ENCODE results near the gene MMP24. TPM values are rescaled to one million over a fixed set of nuclear protein-coding genes. Genes with fewer than 3 reads are reported as not detected.
A peak's percentile ranks its signal among the peaks of the same experiment; 100 is the strongest.

The MMP24 gene
- total and polyA plus RNA-seq, 2 donors from 2014 or later: 10.7 to 12.4 TPM

GRCh38 chr20:35305682-35306556 lies 79.4 kb downstream of the MMP24 start:
- H3K36me3 ChIP-seq (ENCODE audit: control insufficient read depth in 2 of 3, insufficient read depth in 3 of 3, low read length in 3 of 3): peaks cover 0 to 8% (median 0%) of the 10 kb centered on the region in 3 donors
- H3K9ac ChIP-seq (ENCODE audit: low read length in 3 of 3): no peak overlapping the region
- FAIRE-seq (no peak), DNase-seq (peak in 1 of 5 donors; percentile 93)
- H3K27me3 ChIP-seq (ENCODE audit: control insufficient read depth, insufficient read depth, low read length): no peaks in the 10 kb centered on the region
- no peak overlapping the region for H3K27ac ChIP-seq (ENCODE audit: low read depth in 2 of 2, low read length in 2 of 2)
- H3K4me3 ChIP-seq (ENCODE audit: low read length in 3 of 3): no peak overlapping the region
- peaks cover 0 to 15% (median 8%) of the 10 kb centered on the region in 3 donors for H3K4me1 ChIP-seq (ENCODE audit: control insufficient read depth in 2 of 3, insufficient read depth in 2 of 3, low read depth in 1 of 3, low read length in 3 of 3)
- TF ChIP-seq CTCF (IDR thresholded peaks at IDR 0.05; ENCODE audit: borderline replicate concordance, extremely low read depth, insufficient read depth): no peak
- no peaks in the 10 kb centered on the region for H3K9me3 ChIP-seq (ENCODE audit: control insufficient read depth in 2 of 3, insufficient read depth in 1 of 3, low read length in 3 of 3)
- intact Hi-C loops (cut with DNase I): no loop called here

DNA sequence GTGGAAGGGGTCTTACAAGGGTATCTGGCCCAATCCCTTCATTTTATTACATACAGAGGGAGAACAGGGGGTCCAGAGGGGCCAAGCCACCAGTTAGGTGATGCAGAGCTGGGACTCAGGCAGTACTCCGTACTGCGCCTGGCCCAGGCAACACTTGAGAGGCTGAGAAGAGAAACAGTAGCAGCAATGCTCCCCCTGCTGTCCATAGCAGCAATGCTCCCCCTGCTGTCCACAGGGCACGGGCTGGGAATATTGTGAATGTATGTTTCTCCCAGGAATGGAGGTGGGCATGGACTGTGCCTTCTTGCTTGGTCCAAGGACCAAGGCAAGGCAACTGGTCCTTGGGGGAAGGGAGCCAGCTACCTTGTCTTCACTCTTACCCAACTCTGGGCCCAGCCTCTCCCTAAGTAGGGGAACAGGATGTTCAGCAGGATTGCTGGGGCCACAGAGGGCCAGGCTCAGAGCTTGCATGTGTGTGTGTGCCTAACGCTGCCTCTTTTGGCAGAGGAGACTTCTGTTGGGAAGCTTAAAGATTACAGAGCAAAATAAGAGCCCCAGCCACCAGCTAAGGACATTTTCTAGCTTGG lies 80.5 kb downstream of the MMP24 start:
- TF ChIP-seq CTCF (IDR thresholded peaks at IDR 0.05; ENCODE audit: borderline replicate concordance, extremely low read depth, insufficient read depth): peak; percentile 80
- peaks cover 0 to 15% (median 8%) of the 10 kb centered on the region in 3 donors for H3K4me1 ChIP-seq (ENCODE audit: control insufficient read depth in 2 of 3, insufficient read depth in 2 of 3, low read depth in 1 of 3, low read length in 3 of 3)
- H3K36me3 ChIP-seq (ENCODE audit: control insufficient read depth in 2 of 3, insufficient read depth in 3 of 3, low read length in 3 of 3): peaks cover 0 to 8% (median 0%) of the 10 kb centered on the region in 3 donors
- peak overlapping the region in 1 of 3 donors; percentile 10 for H3K9ac ChIP-seq (ENCODE audit: low read length in 3 of 3)
- no peak overlapping the region for H3K4me3 ChIP-seq (ENCODE audit: low read length in 3 of 3)
- H3K27ac ChIP-seq (ENCODE audit: low read depth in 2 of 2, low read length in 2 of 2): no peak overlapping the region
- FAIRE-seq (no peak), DNase-seq (peak in 3 of 5 donors; percentile 53 to 68 (median 56))
- H3K9me3 ChIP-seq (ENCODE audit: control insufficient read depth in 2 of 3, insufficient read depth in 1 of 3, low read length in 3 of 3): no peaks in the 10 kb centered on the region
- intact Hi-C loops (cut with DNase I): no loop called here
- no peaks in the 10 kb centered on the region for H3K27me3 ChIP-seq (ENCODE audit: control insufficient read depth, insufficient read depth, low read length)

GRCh38 chr20:35307666-35308653 lies 81.5 kb downstream of the MMP24 start:
- no peak for FAIRE-seq

More at GRCh38 chr20:35307666-35308653, 81.5 kb downstream of the MMP24 start:
- DNase-seq: no peak
- H3K4me3 ChIP-seq (ENCODE audit: low read length in 3 of 3): no peak overlapping the region
- H3K27ac ChIP-seq (ENCODE audit: low read depth in 2 of 2, low read length in 2 of 2): peak overlapping the region in 1 of 2 donors; percentile 47
- H3K9ac ChIP-seq (ENCODE audit: low read length in 3 of 3): peak overlapping the region in 1 of 3 donors; percentile 10
- TF ChIP-seq CTCF (IDR thresholded peaks at IDR 0.05; ENCODE audit: borderline replicate concordance, extremely low read depth, insufficient read depth): no peak
- H3K9me3 ChIP-seq (ENCODE audit: control insufficient read depth in 2 of 3, insufficient read depth in 1 of 3, low read length in 3 of 3): no peaks in the 10 kb centered on the region
- H3K4me1 ChIP-seq (ENCODE audit: control insufficient read depth in 2 of 3, insufficient read depth in 2 of 3, low read depth in 1 of 3, low read length in 3 of 3): peaks cover 0 to 15% (median 8%) of the 10 kb centered on the region in 3 donors
- intact Hi-C loops (cut with DNase I): no loop called here
- no peaks in the 10 kb centered on the region for H3K27me3 ChIP-seq (ENCODE audit: control insufficient read depth, insufficient read depth, low read length)
- peaks cover 0 to 6% (median 0%) of the 10 kb centered on the region in 3 donors for H3K36me3 ChIP-seq (ENCODE audit: control insufficient read depth in 2 of 3, insufficient read depth in 3 of 3, low read length in 3 of 3)

All from kidney (tissue), 14 donors.